GM23338 (cell line): ENCODE data around the gene CRADD. TPM values are rescaled to one million over a fixed set of nuclear protein-coding genes. Genes with fewer than 3 reads are reported as not detected.

Experiments used
- ATAC-seq: fragments of 200-7000 bp; cut with Tn5 transposase; 3 replicates; pipeline ENCODE4 v1.9.1; 2020
- DNase-seq: peaks from one replicate; pipeline ENCODE4 v3.0.0-alpha.2; 2015; ENCODE audit warnings: low spot score
- H2AFZ ChIP-seq: fragments of 200-600 bp; sonication (generic); 2 replicates; pipeline ENCODE4 v1.8.0; 2016; ENCODE audit warnings: antibody characterized with exemption, mild to moderate bottlenecking, moderate library complexity
- H3F3A ChIP-seq: fragments of 200-600 bp; sonication (generic); replicated peaks from 2 replicates; pipeline ENCODE4 v1.8.0; 2017; ENCODE audit warnings: antibody characterized with exemption, mixed run types, low read depth
- H3K27ac ChIP-seq: fragments of 200-600 bp; sonication (generic); 2 replicates; pipeline ENCODE4 v1.6.1; 2016; ENCODE audit warnings: low read depth
- H3K27me3 ChIP-seq: fragments of 200-600 bp; sonication (generic); 2 replicates; pipeline ENCODE4 v1.8.0; 2016; ENCODE audit warnings: mild to moderate bottlenecking, mixed run types, moderate library complexity; ENCODE audit not compliant: insufficient read depth
- H3K36me3 ChIP-seq: fragments of 200-600 bp; sonication (generic); 2 replicates; pipeline ENCODE4 v1.8.0; 2016; ENCODE audit warnings: mild to moderate bottlenecking; ENCODE audit not compliant: insufficient read depth
- H3K4me1 ChIP-seq: fragments of 200-600 bp; sonication (generic); 2 replicates; pipeline ENCODE4 v1.8.0; 2016; ENCODE audit warnings: mild to moderate bottlenecking, moderate library complexity; ENCODE audit not compliant: insufficient read depth
- H3K4me2 ChIP-seq: fragments of 200-600 bp; sonication (generic); 2 replicates; pipeline ENCODE4 v1.7.1; 2017; ENCODE audit warnings: mixed run types
- H3K4me3 ChIP-seq: fragments of 200-600 bp; sonication (generic); 2 replicates; pipeline ENCODE4 v1.6.1; 2016; ENCODE audit warnings: mixed run types
- H3K79me2 ChIP-seq: fragments of 200-600 bp; sonication (generic); replicated peaks from 2 replicates; pipeline ENCODE4 v1.8.0; 2017; ENCODE audit warnings: mild to moderate bottlenecking; ENCODE audit not compliant: insufficient read depth
- H3K9me2 ChIP-seq: fragments of 200-600 bp; sonication (generic); 2 replicates; pipeline ENCODE4 v1.8.0; 2017; ENCODE audit not compliant: insufficient read depth
- H4K20me1 ChIP-seq: fragments of 200-600 bp; sonication (generic); replicated peaks from 2 replicates; pipeline ENCODE4 v1.8.0; 2017; ENCODE audit warnings: mild to moderate bottlenecking; ENCODE audit not compliant: insufficient read depth
- H3K27ac Mint-ChIP-seq: 2 replicates; pipeline ENCODE4 v1.8.0; 2020; ENCODE audit warnings: inconsistent platforms, mild to moderate bottlenecking, moderate library complexity, mixed read lengths
- H3K27me3 Mint-ChIP-seq: 3 replicates; pipeline ENCODE4 v1.8.0; 2022; ENCODE audit warnings: low read depth, mild to moderate bottlenecking, moderate library complexity, mixed read lengths, inconsistent platforms; ENCODE audit not compliant: insufficient read depth, poor library complexity
- H3K36me3 Mint-ChIP-seq: 3 replicates; pipeline ENCODE4 v1.8.0; 2021; ENCODE audit warnings: low read depth, mild to moderate bottlenecking, inconsistent platforms, moderate library complexity, mixed read lengths
- H3K4me1 Mint-ChIP-seq: 3 replicates; pipeline ENCODE4 v1.8.0; 2020; ENCODE audit warnings: mild to moderate bottlenecking, inconsistent platforms, mixed read lengths
- H3K4me3 Mint-ChIP-seq: 3 replicates; pipeline ENCODE4 v1.8.0; 2021; ENCODE audit warnings: moderate library complexity, mild to moderate bottlenecking, inconsistent platforms, mixed read lengths
- H3K9me3 Mint-ChIP-seq: 3 replicates; pipeline ENCODE4 v1.8.0; 2020; ENCODE audit warnings: moderate library complexity, mild to moderate bottlenecking, inconsistent platforms, mixed read lengths
- CREB1 ChIP-seq: fragments of 250-450 bp; sonication (Bioruptor Pico); IDR thresholded peaks from 2 replicates; pipeline ENCODE4 v1.5.0; 2020; ENCODE audit warnings: low read depth, mild to moderate bottlenecking, moderate library complexity
- ETS1 ChIP-seq: IDR thresholded peaks from 2 replicates; pipeline ENCODE4 v1.6.1; 2016; ENCODE audit warnings: antibody characterized with exemption
- EZH2 ChIP-seq: fragments of 200-600 bp; sonication (generic); IDR thresholded peaks from one replicate; pipeline ENCODE4 v1.8.0; 2017; ENCODE audit warnings: antibody characterized with exemption, mild to moderate bottlenecking, low read depth; ENCODE audit not compliant: unreplicated experiment
- JUNB ChIP-seq: IDR thresholded peaks from one replicate; pipeline ENCODE4 v1.6.1; 2016; ENCODE audit warnings: antibody characterized with exemption; ENCODE audit not compliant: unreplicated experiment
- NANOG ChIP-seq: IDR thresholded peaks from 2 replicates; pipeline ENCODE4 v1.6.1; 2016; ENCODE audit warnings: antibody characterized with exemption, borderline replicate concordance
- POLR2AphosphoS5 ChIP-seq: IDR thresholded peaks from 2 replicates; pipeline ENCODE4 v1.6.1; 2016; ENCODE audit warnings: antibody characterized with exemption, low read depth
- STAT1 ChIP-seq: IDR thresholded peaks from one replicate; pipeline ENCODE4 v1.6.1; 2016; ENCODE audit warnings: antibody characterized with exemption; ENCODE audit not compliant: unreplicated experiment
- ZNF114 ChIP-seq: fragments of 250-450 bp; sonication (Bioruptor Pico); IDR thresholded peaks from 2 replicates; pipeline ENCODE4 v1.5.0; 2020; ENCODE audit warnings: mild to moderate bottlenecking, moderate library complexity
- ZNF462 ChIP-seq: fragments of 250-450 bp; sonication (Bioruptor Pico); IDR thresholded peaks from 2 replicates; pipeline ENCODE4 v1.5.0; 2020; ENCODE audit warnings: mild to moderate bottlenecking, moderate library complexity
- polyA plus RNA-seq: library from polyadenylated mRNA; unstranded; fragments of >200 nt; fragmentation: Nextera tagmentation; extraction: Ambion mirVana; gene quantifications from 2 replicates; pipeline ENCODE4 v1.2.1, GENCODE V29; 2016
- total RNA-seq: library from RNA; depleted of rRNA; stranded (reverse); fragments of >200 nt; shearing (Covaris generic); gene quantifications from 2 replicates; pipeline ENCODE4 v1.2.3, GENCODE V29; 2014

Gene CRADD
- total and polyA plus RNA-seq, 2 experiments from 2014 or later, result 6.3 to 27.9 TPM

DNA sequence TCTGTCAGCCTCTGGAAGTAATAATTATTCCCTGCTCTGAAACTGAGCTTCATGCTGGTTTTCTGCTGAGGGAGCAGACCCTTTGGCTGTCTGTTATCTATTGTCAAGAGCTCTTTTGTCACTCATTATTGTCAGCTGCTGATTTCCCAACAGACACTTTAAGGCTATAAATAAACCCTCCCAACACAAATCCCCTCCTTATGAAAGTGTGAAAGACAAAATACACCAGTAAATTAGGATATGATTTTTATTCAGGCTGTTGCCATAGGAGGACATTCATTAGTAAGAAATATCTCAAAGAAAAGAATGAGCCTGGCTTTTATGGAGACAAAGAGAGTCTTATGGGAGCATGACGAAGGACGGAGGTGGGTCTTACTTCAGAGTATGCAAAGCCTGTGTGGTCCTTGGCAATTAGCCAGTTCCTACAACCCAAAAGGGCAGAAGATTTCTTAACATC is 180.8 kb downstream of the CRADD start:
- H3K9me2 ChIP-seq, result 0 out of 2 replicates have a peak, but pooled peaks cover 9% of the 10 kb centered on the region
- H4K20me1 ChIP-seq, result no peaks in the 10 kb centered on the region
- H3K4me1 ChIP-seq, result no peaks in the 10 kb centered on the region; the same call in 1 of the 2 replicates
- Mint-ChIP-seq H3K27me3 (no peaks in the 10 kb centered on the region), H3K36me3 (no peaks in the 10 kb centered on the region), H3K4me1 (peaks cover 9% of the 10 kb centered on the region; the same call in 2 of the 3 replicates), H3K27ac (no peak overlapping the region), H3K9me3 (no peaks in the 10 kb centered on the region), H3K4me3 (no peak overlapping the region)
- no peak overlapping the region for H2AFZ ChIP-seq
- DNase-seq, result no peak
- H3K27ac ChIP-seq, result no peak overlapping the region
- no peak overlapping the region for H3K4me2 ChIP-seq
- H3K4me3 ChIP-seq, result no peak overlapping the region
- no peak for ATAC-seq
- no peaks in the 10 kb centered on the region for H3F3A ChIP-seq
- H3K36me3 ChIP-seq, result no peaks in the 10 kb centered on the region
- H3K27me3 ChIP-seq, result no peaks in the 10 kb centered on the region
- TF ChIP-seq ZNF114, result no peak
- TF ChIP-seq POLR2AphosphoS5, result no peak
- TF ChIP-seq ZNF462 (CRISPR knock-in tag), result no peak
- no peak for TF ChIP-seq NANOG
- TF ChIP-seq STAT1, result no peak
- no peak for TF ChIP-seq ETS1
- TF ChIP-seq EZH2, result no peak
- no peak for TF ChIP-seq CREB1 (CRISPR knock-in tag)
- no peak for TF ChIP-seq JUNB
- no peaks in the 10 kb centered on the region for H3K79me2 ChIP-seq
